HEK293 (cell line): Measurements from ENCODE around the gene ANTXRL.

ENCODE experiments used
- CTCF ChIA-PET: fragments of 350-600 bp; formaldehyde crosslinking; extraction: SDS; loops from one replicate; lab custom pipeline; 2021; ENCODE audit warnings: antibody characterized with exemption; lab: Yijun Ruan, JAX
- POLR2A ChIA-PET: fragments of 300-600 bp; formaldehyde crosslinking; extraction: SDS; loops from one replicate; lab custom pipeline; 2020; ENCODE audit warnings: antibody characterized with exemption, inconsistent platforms; lab: Yijun Ruan, JAX
- H3K27ac ChIP-seq: fragments of 200-500 bp; sonication (Bioruptor generic); 2 replicates; pipeline ENCODE4 v1.5.1; 2014; ENCODE audit warnings: low read depth, low read length, control low read depth, inconsistent platforms; ENCODE audit errors: extremely low read depth
- H3K36me3 ChIP-seq, 2 experiments: fragments of 200-500 bp in 1 of 2; sonication (Bioruptor generic) in 1 of 2; 1 replicate in 1 of 2; 2 replicates in 1 of 2; pipeline ENCODE4 v1.5.1; 2014 to 2017; ENCODE audit warnings: inconsistent platforms in 2 of 2, low read length in 2 of 2; ENCODE audit not compliant: control insufficient read depth in 2 of 2, insufficient read depth in 1 of 2
- H3K4me1 ChIP-seq: fragments of 200-500 bp; sonication (Bioruptor generic); 2 replicates; pipeline ENCODE4 v1.5.1; 2014; ENCODE audit warnings: mild to moderate bottlenecking, low read length, inconsistent platforms; ENCODE audit not compliant: control insufficient read depth, insufficient read depth
- H3K4me3 ChIP-seq: 2 replicates; pipeline ENCODE4 v1.5.1; 2011; ENCODE audit warnings: low read depth, mild to moderate bottlenecking, control low read depth, low read length, moderate library complexity
- H3K9me3 ChIP-seq: fragments of 200-500 bp; sonication (Bioruptor generic); 2 replicates; pipeline ENCODE4 v1.5.1; 2014; ENCODE audit warnings: low read depth, low read length, inconsistent platforms; ENCODE audit not compliant: control insufficient read depth, insufficient read depth
- GFI1B ChIP-seq: fragments of 450-650 bp; formaldehyde crosslinking; IDR thresholded peaks from 2 replicates; pipeline ENCODE4 v1.5.1; 2016; ENCODE audit warnings: missing biosample characterization, missing genetic modification characterization
- GLIS2 ChIP-seq: fragments of 450-650 bp; formaldehyde crosslinking; IDR thresholded peaks from 2 replicates; pipeline ENCODE4 v1.5.1; 2016; ENCODE audit warnings: missing biosample characterization, missing genetic modification characterization
- SETDB1 ChIP-seq: IDR thresholded peaks from one replicate; pipeline ENCODE4 v1.6.1; 2017; ENCODE audit warnings: mild to moderate bottlenecking, low read length, moderate library complexity, mixed read lengths; ENCODE audit not compliant: insufficient read length
- TCF7L2 ChIP-seq: IDR thresholded peaks from 2 replicates; pipeline ENCODE4 v1.6.1; 2011; ENCODE audit warnings: low read depth, mild to moderate bottlenecking, inconsistent platforms, low read length, moderate library complexity, borderline replicate concordance
- TRIM28 ChIP-seq: IDR thresholded peaks from 2 replicates; pipeline ENCODE4 v1.6.1; 2011; ENCODE audit warnings: low read length, control low read depth, borderline replicate concordance
- ZBTB26 ChIP-seq: fragments of 450-650 bp; formaldehyde crosslinking; optimal IDR thresholded peaks from 2 replicates; pipeline ENCODE3; 2016; ENCODE audit warnings: missing biosample characterization, mild to moderate bottlenecking, missing genetic modification characterization
- ZFP41 ChIP-seq: fragments of 450-650 bp; formaldehyde crosslinking; IDR thresholded peaks from 2 replicates; pipeline ENCODE4 v1.5.1; 2016; ENCODE audit warnings: missing biosample characterization, missing genetic modification characterization, borderline replicate concordance
- ZNF148 ChIP-seq: fragments of 450-650 bp; formaldehyde crosslinking; IDR thresholded peaks from 2 replicates; pipeline ENCODE4 v1.5.0; 2017; ENCODE audit warnings: missing biosample characterization, missing genetic modification characterization, borderline replicate concordance
- ZNF16 ChIP-seq: fragments of 450-650 bp; formaldehyde crosslinking; IDR thresholded peaks from 2 replicates; pipeline ENCODE4 v1.5.1; 2016; ENCODE audit warnings: low read depth, missing biosample characterization, missing genetic modification characterization
- ZNF174 ChIP-seq: fragments of 450-650 bp; formaldehyde crosslinking; IDR thresholded peaks from 2 replicates; pipeline ENCODE4 v1.5.0; 2017; ENCODE audit warnings: missing biosample characterization, mild to moderate bottlenecking, missing genetic modification characterization
- ZNF19 ChIP-seq: fragments of 450-650 bp; formaldehyde crosslinking; IDR thresholded peaks from 2 replicates; pipeline ENCODE4; 2016; ENCODE audit warnings: missing biosample characterization, missing genetic modification characterization, low read depth
- ZNF223 ChIP-seq: fragments of 450-650 bp; formaldehyde crosslinking; IDR thresholded peaks from 2 replicates; pipeline ENCODE4 v1.5.1; 2016; ENCODE audit warnings: missing biosample characterization, missing genetic modification characterization
- ZNF302 ChIP-seq: fragments of 450-650 bp; formaldehyde crosslinking; IDR thresholded peaks from 2 replicates; pipeline ENCODE4 v1.5.1; 2016; ENCODE audit warnings: missing biosample characterization, missing genetic modification characterization, low read depth
- ZNF341 ChIP-seq: fragments of 450-650 bp; formaldehyde crosslinking; IDR thresholded peaks from 2 replicates; pipeline ENCODE4; 2016; ENCODE audit warnings: low read depth, missing biosample characterization, missing genetic modification characterization
- ZNF350 ChIP-seq: fragments of 450-650 bp; formaldehyde crosslinking; IDR thresholded peaks from 2 replicates; pipeline ENCODE4 v1.5.0; 2017; ENCODE audit warnings: missing biosample characterization, mild to moderate bottlenecking, missing genetic modification characterization
- ZNF362 ChIP-seq: fragments of 450-650 bp; formaldehyde crosslinking; IDR thresholded peaks from 2 replicates; pipeline ENCODE4 v1.5.1; 2016; ENCODE audit warnings: missing biosample characterization, missing genetic modification characterization
- ZNF514 ChIP-seq: fragments of 450-650 bp; formaldehyde crosslinking; IDR thresholded peaks from 2 replicates; pipeline ENCODE4 v1.5.1; 2016; ENCODE audit warnings: missing biosample characterization, missing genetic modification characterization
- ZNF529 ChIP-seq: fragments of 450-650 bp; formaldehyde crosslinking; IDR thresholded peaks from 2 replicates; pipeline ENCODE4 v1.5.1; 2017; ENCODE audit warnings: missing genetic modification characterization, missing biosample characterization; ENCODE audit not compliant: insufficient replicate concordance
- ZNF555 ChIP-seq: fragments of 450-650 bp; formaldehyde crosslinking; conservative IDR thresholded peaks from 2 replicates; pipeline ENCODE4 v1.5.1; 2017; ENCODE audit warnings: missing biosample characterization, mild to moderate bottlenecking, missing genetic modification characterization, inconsistent platforms
- ZNF571 ChIP-seq: fragments of 450-650 bp; formaldehyde crosslinking; IDR thresholded peaks from 2 replicates; pipeline ENCODE4 v1.5.0; 2017; ENCODE audit warnings: missing biosample characterization, missing genetic modification characterization
- ZNF600 ChIP-seq: fragments of 450-650 bp; formaldehyde crosslinking; IDR thresholded peaks from 2 replicates; pipeline ENCODE4 v1.5.1; 2016; ENCODE audit warnings: missing biosample characterization, missing genetic modification characterization
- ZNF623 ChIP-seq: fragments of 450-650 bp; formaldehyde crosslinking; IDR thresholded peaks from 2 replicates; pipeline ENCODE4 v1.5.1; 2016; ENCODE audit warnings: missing biosample characterization, missing genetic modification characterization
- ZNF626 ChIP-seq: fragments of 450-650 bp; sonication (Bioruptor Pico); formaldehyde crosslinking; IDR thresholded peaks from 2 replicates; pipeline ENCODE4 v1.5.1; 2018; ENCODE audit warnings: missing biosample characterization, missing genetic modification characterization, inconsistent platforms
- ZNF654 ChIP-seq: fragments of 450-650 bp; formaldehyde crosslinking; IDR thresholded peaks from 2 replicates; pipeline ENCODE4 v1.5.1; 2016; ENCODE audit warnings: low read depth, missing biosample characterization, missing genetic modification characterization
- ZNF658 ChIP-seq: fragments of 450-650 bp; formaldehyde crosslinking; IDR thresholded peaks from 2 replicates; pipeline ENCODE4; 2016; ENCODE audit warnings: missing biosample characterization, missing genetic modification characterization
- ZNF670 ChIP-seq: fragments of 450-650 bp; formaldehyde crosslinking; IDR thresholded peaks from 2 replicates; pipeline ENCODE4 v1.5.1; 2016; ENCODE audit warnings: missing biosample characterization, missing genetic modification characterization, low read depth
- ZNF768 ChIP-seq: fragments of 450-650 bp; formaldehyde crosslinking; IDR thresholded peaks from 2 replicates; pipeline ENCODE4 v1.5.1; 2018; ENCODE audit warnings: missing biosample characterization, mild to moderate bottlenecking, missing genetic modification characterization
- ZNF792 ChIP-seq: fragments of 450-650 bp; formaldehyde crosslinking; IDR thresholded peaks from 2 replicates; pipeline ENCODE4 v1.5.1; 2016; ENCODE audit warnings: missing biosample characterization, missing genetic modification characterization
- ZNF837 ChIP-seq: fragments of 450-650 bp; formaldehyde crosslinking; IDR thresholded peaks from 2 replicates; pipeline ENCODE4 v1.5.1; 2016; ENCODE audit warnings: missing biosample characterization, missing genetic modification characterization
- ZSCAN23 ChIP-seq: fragments of 450-650 bp; formaldehyde crosslinking; IDR thresholded peaks from 2 replicates; pipeline ENCODE4 v1.5.1; 2016; ENCODE audit warnings: missing biosample characterization, missing genetic modification characterization

ANTXRL gene

GRCh38 chr10:46290101-46290886, 3.5 kb downstream of the ANTXRL start:
- ChIA-PET CTCF (no interaction called here), POLR2A (no interaction called here)
- no peak for TF ChIP-seq ZNF341
- TF ChIP-seq ZNF514 (tag by site-specific recombination), result no peak
- TF ChIP-seq ZNF626, result no peak
- no peak for TF ChIP-seq GLIS2 (tag by site-specific recombination)
- TF ChIP-seq ZNF555 (tag by site-specific recombination), result no peak
- TF ChIP-seq ZNF19 (tag by site-specific recombination), result no peak
- TF ChIP-seq ZNF148 (tag by site-specific recombination), result no peak
- no peak for TF ChIP-seq TRIM28
- no peak for TF ChIP-seq ZNF302 (tag by site-specific recombination)
- TF ChIP-seq TCF7L2, result no peak
- TF ChIP-seq ZNF350 (tag by site-specific recombination), result no peak
- no peak for TF ChIP-seq ZNF792 (tag by site-specific recombination)
- no peak for TF ChIP-seq ZNF658 (tag by site-specific recombination)
- TF ChIP-seq ZNF174, result no peak
- no peak for TF ChIP-seq ZNF670
- TF ChIP-seq ZNF16 (tag by site-specific recombination), result no peak

GRCh38 chr10:46291817-46292572, 5.2 kb downstream of the ANTXRL start:
- no peaks in the 10 kb centered on the region for H3K9me3 ChIP-seq
- no peaks in the 10 kb centered on the region for H3K4me1 ChIP-seq
- ChIA-PET CTCF (interaction anchor here (0.6 kb wide), 1 partner anchor 263 kb away, joined by 4 read pairs; no protein-coding TSS in a partner anchor), POLR2A (no interaction called here)
- no peak overlapping the region for H3K4me3 ChIP-seq
- H3K36me3 ChIP-seq, result no peaks in the 10 kb centered on the region
- no peak overlapping the region for H3K27ac ChIP-seq
- TF ChIP-seq ZNF654 (tag by site-specific recombination) (no peak), ZNF555 (tag by site-specific recombination) (no peak), ZNF571 (no peak), GFI1B (tag by site-specific recombination) (no peak), ZNF529 (no peak), ZNF223 (tag by site-specific recombination) (no peak), ZNF768 (tag by site-specific recombination) (no peak), ZNF623 (tag by site-specific recombination) (no peak), ZNF670 (no peak), ZBTB26 (tag by site-specific recombination) (no peak), SETDB1 (no peak), ZNF362 (tag by site-specific recombination) (no peak), ZSCAN23 (tag by site-specific recombination) (no peak), ZNF837 (tag by site-specific recombination) (no peak), ZNF600 (tag by site-specific recombination) (no peak), ZFP41 (tag by site-specific recombination) (no peak)

More at GRCh38 chr10:46290101-46290886, 3.5 kb downstream of the ANTXRL start:
- Histone ChIP-seq H3K27ac (no peak overlapping the region), H3K9me3 (no peaks in the 10 kb centered on the region), H3K36me3 (no peaks in the 10 kb centered on the region), H3K4me1 (no peaks in the 10 kb centered on the region), H3K4me3 (no peak overlapping the region)
